Hepatocyte (in vitro differentiated cells): ENCODE results near the gene SERPING1. TPM values are rescaled to one million over a fixed set of nuclear protein-coding genes. Genes with fewer than 3 reads are reported as not detected.
A peak's percentile ranks its signal among the peaks of the same experiment; 100 is the strongest.

Experiments
- DNase-seq: peaks from one replicate; pipeline ENCODE4 v3.0.0-alpha.2; 2016; ENCODE audit warnings: low spot score
- H2AFZ ChIP-seq: fragments of 200-600 bp; sonication (generic); 2 replicates; pipeline ENCODE4 v1.6.0; 2016; ENCODE audit warnings: antibody characterized with exemption, mild to moderate bottlenecking
- H3K27ac ChIP-seq: fragments of 200-600 bp; sonication (generic); 2 replicates; pipeline ENCODE4 v1.5.1; 2016; ENCODE audit warnings: mild to moderate bottlenecking
- H3K27me3 ChIP-seq: fragments of 200-600 bp; sonication (generic); 2 replicates; pipeline ENCODE4 v1.6.1; 2016
- H3K36me3 ChIP-seq: fragments of 200-600 bp; sonication (generic); replicated peaks from 2 replicates; pipeline ENCODE4 v1.5.1; 2016; ENCODE audit warnings: low read depth; ENCODE audit not compliant: insufficient read depth
- H3K4me1 ChIP-seq: fragments of 200-600 bp; sonication (generic); 2 replicates; pipeline ENCODE4 v1.5.1; 2016; ENCODE audit warnings: mild to moderate bottlenecking, moderate library complexity; ENCODE audit not compliant: insufficient read depth
- H3K4me2 ChIP-seq: fragments of 200-600 bp; sonication (generic); 2 replicates; pipeline ENCODE4 v1.6.0; 2016
- H3K4me3 ChIP-seq: fragments of 200-600 bp; sonication (generic); 2 replicates; pipeline ENCODE4 v1.5.1; 2016; ENCODE audit warnings: mild to moderate bottlenecking
- H3K79me2 ChIP-seq: fragments of 200-600 bp; sonication (generic); 2 replicates; pipeline ENCODE4 v1.6.0; 2017; ENCODE audit warnings: mild to moderate bottlenecking
- H3K9me2 ChIP-seq: fragments of 200-600 bp; sonication (generic); replicated peaks from 2 replicates; pipeline ENCODE4 v1.6.0; 2017; ENCODE audit warnings: mild to moderate bottlenecking; ENCODE audit not compliant: insufficient read depth
- H3K9me3 ChIP-seq: fragments of 200-600 bp; sonication (generic); 2 replicates; pipeline ENCODE4 v1.5.1; 2016; ENCODE audit warnings: low read depth, mild to moderate bottlenecking
- H4K20me1 ChIP-seq: fragments of 200-600 bp; sonication (generic); 2 replicates; pipeline ENCODE4 v1.6.0; 2016; ENCODE audit warnings: mild to moderate bottlenecking; ENCODE audit not compliant: insufficient read depth, poor library complexity, severe bottlenecking
- EZH2 ChIP-seq: fragments of 200-600 bp; sonication (generic); IDR thresholded peaks from 2 replicates; pipeline ENCODE4 v1.6.1; 2016; ENCODE audit warnings: antibody characterized with exemption, mild to moderate bottlenecking, borderline replicate concordance
- EZH2phosphoT487 ChIP-seq: fragments of 200-600 bp; sonication (generic); IDR thresholded peaks from one replicate; pipeline ENCODE4 v1.6.1; 2018; ENCODE audit warnings: antibody characterized with exemption, mild to moderate bottlenecking, low read depth, moderate library complexity; ENCODE audit not compliant: unreplicated experiment, severe bottlenecking
- WGBS: methylation state at CpG from one replicate; pipeline ENCODE4 v1.1.6; 2016; ENCODE audit warnings: low lambda C conversion rate; ENCODE audit errors: missing lambda C conversion rate; 5-methylcytosine and 5-hydroxymethylcytosine counted together
- polyA plus RNA-seq: library from polyadenylated mRNA; unstranded; fragments of >200 nt; fragmentation: Nextera tagmentation; extraction: Ambion mirVana; gene quantifications from 2 replicates; pipeline ENCODE4 v1.2.1, GENCODE V29; 2016
- total RNA-seq: library from RNA; depleted of rRNA; stranded (reverse); fragments of >200 nt; gene quantifications from 2 replicates; pipeline ENCODE4 v1.2.3, GENCODE V29; 2014
- TF ChIP-seq, protein P1 (sequence below): fragments of 200-600 bp; sonication (generic); IDR thresholded peaks from 2 replicates; pipeline ENCODE4 v1.5.1; 2016; ENCODE audit warnings: antibody characterized with exemption, mild to moderate bottlenecking; ENCODE audit not compliant: poor library complexity

Gene SERPING1
- total and polyA plus RNA-seq, 2 experiments from 2014 or later: 129 to 445 TPM

DNA sequence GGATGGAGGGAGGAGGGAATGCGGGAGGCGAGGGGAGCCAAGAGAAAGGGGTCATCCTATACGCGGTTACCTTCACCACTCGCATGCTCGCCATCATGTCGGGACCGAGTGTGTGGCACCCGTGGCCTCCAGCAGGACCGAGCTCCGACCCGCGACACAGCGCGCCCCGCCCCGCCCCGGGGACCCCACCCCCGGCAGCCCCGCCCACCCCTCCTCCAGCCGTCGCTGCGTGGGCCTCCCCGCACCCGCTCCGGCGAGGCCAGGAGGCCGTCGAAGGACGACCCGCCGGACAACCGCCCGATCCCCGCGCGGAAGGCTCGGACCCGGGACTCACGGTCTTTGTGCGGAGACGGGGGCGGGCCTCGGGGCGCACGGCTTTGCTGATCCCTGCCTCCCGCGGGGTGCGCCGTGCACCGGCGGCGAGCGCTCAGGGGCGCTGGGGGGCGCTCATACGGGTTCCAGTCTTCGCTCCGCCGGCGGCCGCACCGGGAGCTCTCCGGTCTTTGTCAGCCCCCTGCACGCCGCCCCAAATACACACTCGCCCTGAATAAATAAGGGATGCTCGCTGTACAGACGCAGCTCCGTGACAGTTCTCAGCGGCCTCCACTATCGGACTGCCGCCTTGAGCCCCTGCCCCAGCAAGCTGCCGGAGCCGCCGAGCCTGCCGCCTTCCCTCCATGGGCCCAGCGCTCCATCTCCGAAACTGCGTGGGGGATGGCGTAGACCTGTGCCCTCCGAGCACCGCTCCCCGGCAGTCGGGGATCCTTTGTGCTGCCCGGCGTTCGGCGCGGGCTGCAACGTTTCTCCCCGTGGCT, 29.8 kb upstream of the SERPING1 start, which contains the start of gene UBE2L6:
UBE2L6 (minus strand) TSS at position 158 of the 815 bp plus-strand sequence; CDS start at position 97, 61 bp downstream.
- no peaks in the 10 kb centered on the region for H3K9me3 ChIP-seq
- H3K4me1 ChIP-seq: peaks cover 3% of the 10 kb centered on the region
- peak within 1 kb of the TSS; percentile 94 for H3K4me2 ChIP-seq
- peak within 1 kb of the TSS; percentile 91 for H3K4me3 ChIP-seq
- no peak for TF ChIP-seq EZH2phosphoT487
- no peak for TF ChIP-seq EZH2
- TF ChIP-seq, protein P1, sequence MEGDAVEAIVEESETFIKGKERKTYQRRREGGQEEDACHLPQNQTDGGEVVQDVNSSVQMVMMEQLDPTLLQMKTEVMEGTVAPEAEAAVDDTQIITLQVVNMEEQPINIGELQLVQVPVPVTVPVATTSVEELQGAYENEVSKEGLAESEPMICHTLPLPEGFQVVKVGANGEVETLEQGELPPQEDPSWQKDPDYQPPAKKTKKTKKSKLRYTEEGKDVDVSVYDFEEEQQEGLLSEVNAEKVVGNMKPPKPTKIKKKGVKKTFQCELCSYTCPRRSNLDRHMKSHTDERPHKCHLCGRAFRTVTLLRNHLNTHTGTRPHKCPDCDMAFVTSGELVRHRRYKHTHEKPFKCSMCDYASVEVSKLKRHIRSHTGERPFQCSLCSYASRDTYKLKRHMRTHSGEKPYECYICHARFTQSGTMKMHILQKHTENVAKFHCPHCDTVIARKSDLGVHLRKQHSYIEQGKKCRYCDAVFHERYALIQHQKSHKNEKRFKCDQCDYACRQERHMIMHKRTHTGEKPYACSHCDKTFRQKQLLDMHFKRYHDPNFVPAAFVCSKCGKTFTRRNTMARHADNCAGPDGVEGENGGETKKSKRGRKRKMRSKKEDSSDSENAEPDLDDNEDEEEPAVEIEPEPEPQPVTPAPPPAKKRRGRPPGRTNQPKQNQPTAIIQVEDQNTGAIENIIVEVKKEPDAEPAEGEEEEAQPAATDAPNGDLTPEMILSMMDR: no peak
- WGBS: under 1% methylated on average over 56 of the region's 92 CpGs
- peak within 1 kb of the TSS; percentile 99 for H2AFZ ChIP-seq
- peak; percentile 78 for DNase-seq
- H3K27me3 ChIP-seq: no peaks in the 10 kb centered on the region
- no peaks in the 10 kb centered on the region for H4K20me1 ChIP-seq
- peak within 1 kb of the TSS; percentile 76 for H3K27ac ChIP-seq
- no peaks in the 10 kb centered on the region for H3K36me3 ChIP-seq
- no peaks in the 10 kb centered on the region for H3K9me2 ChIP-seq
- H3K79me2 ChIP-seq: peaks cover 28% of the 10 kb centered on the region

DNA sequence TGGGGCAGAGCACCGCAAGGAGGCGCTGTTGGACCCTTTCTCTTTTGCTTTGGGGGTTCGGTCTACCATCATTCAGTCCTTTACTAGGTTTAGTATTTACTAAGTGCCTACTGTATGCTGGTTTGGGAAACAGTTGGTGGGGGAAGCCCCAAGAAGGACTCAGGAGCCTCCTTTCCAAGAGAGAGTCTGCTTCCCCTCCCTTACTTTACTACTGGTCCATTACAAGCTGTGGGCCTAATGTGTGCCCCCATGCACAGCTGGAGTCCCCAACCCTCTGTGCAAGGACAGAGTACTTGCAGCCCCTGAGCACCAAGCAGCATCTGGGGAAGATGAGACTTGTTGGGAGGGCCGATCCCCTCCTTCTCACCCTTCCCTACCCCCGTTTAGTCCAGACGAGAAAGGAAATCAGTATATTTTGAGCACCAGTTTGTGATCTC, 29.1 kb upstream of the SERPING1 start:
- no peak for TF ChIP-seq EZH2phosphoT487
- TF ChIP-seq, protein P1: peak; percentile 92
- Histone ChIP-seq H3K4me2 (peak overlapping the region; percentile 94), H3K9me2 (no peaks in the 10 kb centered on the region), H3K9me3 (no peaks in the 10 kb centered on the region), H4K20me1 (no peaks in the 10 kb centered on the region), H2AFZ (peak overlapping the region; percentile 52), H3K4me3 (peak overlapping the region; percentile 91), H3K27me3 (no peaks in the 10 kb centered on the region), H3K4me1 (peaks cover 3% of the 10 kb centered on the region), H3K79me2 (peaks cover 22% of the 10 kb centered on the region), H3K36me3 (no peaks in the 10 kb centered on the region), H3K27ac (peak overlapping the region; percentile 76)
- peak; percentile 91 for DNase-seq
- 36% methylated on average over 6 of the region's 6 CpGs for WGBS

DNA sequence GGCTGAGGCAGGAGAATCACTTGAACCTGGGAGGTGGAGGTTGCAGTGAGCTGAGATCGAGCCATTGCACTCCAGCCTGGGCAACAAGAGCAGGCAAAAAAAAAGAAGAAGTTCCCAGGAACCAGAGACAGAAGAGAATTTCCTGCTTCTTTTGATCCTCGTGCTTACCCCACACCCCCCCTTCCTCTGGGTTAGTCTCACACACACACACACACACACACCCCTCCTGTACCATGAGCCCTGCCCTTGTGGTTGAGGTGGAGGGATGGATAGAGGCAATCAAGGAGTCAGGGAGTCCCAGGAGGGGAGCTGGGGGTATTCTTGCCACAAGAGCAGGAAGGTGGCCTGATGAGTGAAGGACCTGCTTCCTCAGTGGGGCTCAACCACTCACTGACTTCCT, 25.9 kb upstream of the SERPING1 start:
- Histone ChIP-seq H3K27ac (no peak overlapping the region), H3K79me2 (peaks cover 5% of the 10 kb centered on the region), H3K4me2 (no peak overlapping the region), H3K9me2 (no peaks in the 10 kb centered on the region), H4K20me1 (no peaks in the 10 kb centered on the region), H3K4me3 (no peak overlapping the region), H3K27me3 (no peaks in the 10 kb centered on the region), H3K36me3 (no peaks in the 10 kb centered on the region), H3K9me3 (no peaks in the 10 kb centered on the region), H2AFZ (no peak overlapping the region), H3K4me1 (peaks cover 3% of the 10 kb centered on the region)
- no peak for DNase-seq
- TF ChIP-seq EZH2phosphoT487 (no peak), EZH2 (no peak)
- TF ChIP-seq, protein P1: no peak
- 81% methylated on average over 2 of the region's 2 CpGs for WGBS
